Karpas-422 (cell line): Measurements from ENCODE around the gene DR1. TPM values are rescaled to one million over a fixed set of nuclear protein-coding genes. Genes with fewer than 3 reads are reported as not detected.
"Not testable (repeated sequence)": the region's sequence is repeated elsewhere in the genome, so short reads cannot be mapped to it uniquely, and the experiment has no call there.

Experiments
- DNase-seq: peaks from one replicate; pipeline ENCODE4 v3.0.0-alpha.2; 2015
- H2AFZ ChIP-seq: fragments of 200-600 bp; sonication (generic); 2 replicates; pipeline ENCODE4 v1.6.1; 2014; ENCODE audit warnings: antibody characterized with exemption, low read length, mixed read lengths
- H3K27ac ChIP-seq: fragments of 200-600 bp; sonication (generic); 2 replicates; pipeline ENCODE4 v1.5.1; 2014; ENCODE audit warnings: mild to moderate bottlenecking, low read length, moderate library complexity
- H3K27me3 ChIP-seq: fragments of 200-600 bp; sonication (generic); 2 replicates; pipeline ENCODE4 v1.6.1; 2014; ENCODE audit warnings: low read length, mixed read lengths
- H3K36me3 ChIP-seq: fragments of 200-600 bp; sonication (generic); 2 replicates; pipeline ENCODE4 v1.6.1; 2014; ENCODE audit warnings: low read length, mixed read lengths; ENCODE audit not compliant: insufficient read depth
- H3K4me1 ChIP-seq: fragments of 200-600 bp; sonication (generic); 2 replicates; pipeline ENCODE4 v1.6.1; 2014; ENCODE audit warnings: mild to moderate bottlenecking, low read length, mixed read lengths
- H3K4me2 ChIP-seq: fragments of 200-600 bp; sonication (generic); 2 replicates; pipeline ENCODE4 v1.6.1; 2014; ENCODE audit warnings: low read length, low read depth, mild to moderate bottlenecking; ENCODE audit not compliant: poor library complexity, severe bottlenecking
- H3K4me3 ChIP-seq: fragments of 200-600 bp; sonication (generic); 2 replicates; pipeline ENCODE4 v1.5.1; 2014; ENCODE audit warnings: mild to moderate bottlenecking, antibody characterized with exemption, low read length, mixed read lengths
- H3K79me2 ChIP-seq: fragments of 200-600 bp; sonication (generic); 2 replicates; pipeline ENCODE4 v1.6.1; 2014; ENCODE audit warnings: mild to moderate bottlenecking, low read length, mixed read lengths
- H3K9ac ChIP-seq: fragments of 200-600 bp; sonication (generic); 2 replicates; pipeline ENCODE4 v1.6.0; 2014; ENCODE audit warnings: low read length
- H3K9me2 ChIP-seq: fragments of 200-600 bp; sonication (generic), shearing (Covaris generic); replicated peaks from 2 replicates; pipeline ENCODE4 v1.6.0; 2014; ENCODE audit warnings: mild to moderate bottlenecking, low read length, moderate library complexity; ENCODE audit not compliant: insufficient read depth
- H3K9me3 ChIP-seq: fragments of 300-700, 200-600 bp; sonication (generic); 2 replicates; pipeline ENCODE4 v1.6.1; 2014; ENCODE audit warnings: low read length, mixed read lengths
- H4K20me1 ChIP-seq: fragments of 200-600 bp; sonication (generic); 2 replicates; pipeline ENCODE4 v1.6.1; 2014; ENCODE audit warnings: mild to moderate bottlenecking, antibody characterized with exemption, low read length, low read depth; ENCODE audit not compliant: insufficient read depth
- total RNA-seq: library from RNA; depleted of rRNA; stranded (reverse); fragments of >200 nt; shearing (Covaris generic); gene quantifications from 2 replicates; pipeline ENCODE4 v1.2.3, GENCODE V29; 2014; ENCODE audit warnings: low replicate concordance

Gene DR1
- total RNA-seq, 1 experiment from 2014 or later, result 26.9 TPM

- Histone ChIP-seq H3K4me1 (peaks cover 46% of the 10 kb centered on the region), H2AFZ (no peak overlapping the region), H3K27me3 (no peaks in the 10 kb centered on the region), H3K36me3 (peaks cover 11% of the 10 kb centered on the region; the same call in 1 of the 2 replicates), H3K27ac (no peak overlapping the region), H4K20me1 (peaks cover 22% of the 10 kb centered on the region; the same call in 1 of the 2 replicates), H3K9ac (peak overlapping the region; percentile 94), H3K4me2 (peak overlapping the region; percentile 83), H3K9me2 (no peaks in the 10 kb centered on the region), H3K9me3 (no peaks in the 10 kb centered on the region), H3K79me2 (peaks cover 98% of the 10 kb centered on the region), H3K4me3 (peak overlapping the region; percentile 94)
- DNase-seq, result no peak
Measured at GRCh38 chr1:93347334-93347899, 1.7 kb downstream of the DR1 start.

DNA sequence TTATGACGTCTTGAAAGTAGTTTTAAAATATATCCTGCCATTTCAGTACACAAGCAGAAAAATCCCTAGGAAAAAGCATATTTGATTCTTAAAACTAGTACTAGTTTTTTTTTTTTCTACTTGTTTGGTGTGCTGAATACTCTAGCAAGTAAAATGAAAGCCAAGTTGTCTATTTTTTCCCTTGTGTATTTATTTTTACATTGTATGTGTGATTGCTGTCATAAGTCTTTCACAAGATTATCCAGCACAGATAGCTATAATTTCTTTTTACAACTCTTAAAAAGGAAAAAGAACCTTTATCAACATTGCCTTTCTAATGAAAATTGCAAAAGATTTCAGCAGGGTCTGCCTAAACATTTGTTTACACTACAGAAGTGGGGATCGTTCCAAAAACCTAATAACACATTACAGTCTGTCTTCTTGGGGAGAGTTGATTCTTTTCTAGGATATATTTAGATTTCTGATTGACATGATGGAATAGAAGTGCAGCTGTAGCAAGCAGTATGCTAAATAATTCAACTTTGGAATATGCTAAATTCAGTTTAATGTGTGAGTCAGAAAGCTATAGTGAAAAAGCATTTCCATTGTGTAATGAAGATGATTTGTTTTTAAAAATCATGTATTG lies 2.5 kb downstream of the DR1 start:
- H3K9me3 ChIP-seq, result no peaks in the 10 kb centered on the region
- H2AFZ ChIP-seq, result no peak overlapping the region
- H3K36me3 ChIP-seq, result peaks cover 11% of the 10 kb centered on the region; the same call in 1 of the 2 replicates
- H3K9me2 ChIP-seq, result no peaks in the 10 kb centered on the region
- no peak for DNase-seq
- peaks cover 41% of the 10 kb centered on the region for H3K4me1 ChIP-seq
- peak overlapping the region; percentile 94 for H3K4me3 ChIP-seq
- H3K4me2 ChIP-seq, result peak overlapping the region; percentile 83
- H3K27me3 ChIP-seq, result no peaks in the 10 kb centered on the region
- H4K20me1 ChIP-seq, result peaks cover 22% of the 10 kb centered on the region; the same call in 1 of the 2 replicates
- H3K27ac ChIP-seq, result no peak overlapping the region
- H3K79me2 ChIP-seq, result peaks cover 98% of the 10 kb centered on the region
- H3K9ac ChIP-seq, result peak overlapping the region; percentile 94

DNA sequence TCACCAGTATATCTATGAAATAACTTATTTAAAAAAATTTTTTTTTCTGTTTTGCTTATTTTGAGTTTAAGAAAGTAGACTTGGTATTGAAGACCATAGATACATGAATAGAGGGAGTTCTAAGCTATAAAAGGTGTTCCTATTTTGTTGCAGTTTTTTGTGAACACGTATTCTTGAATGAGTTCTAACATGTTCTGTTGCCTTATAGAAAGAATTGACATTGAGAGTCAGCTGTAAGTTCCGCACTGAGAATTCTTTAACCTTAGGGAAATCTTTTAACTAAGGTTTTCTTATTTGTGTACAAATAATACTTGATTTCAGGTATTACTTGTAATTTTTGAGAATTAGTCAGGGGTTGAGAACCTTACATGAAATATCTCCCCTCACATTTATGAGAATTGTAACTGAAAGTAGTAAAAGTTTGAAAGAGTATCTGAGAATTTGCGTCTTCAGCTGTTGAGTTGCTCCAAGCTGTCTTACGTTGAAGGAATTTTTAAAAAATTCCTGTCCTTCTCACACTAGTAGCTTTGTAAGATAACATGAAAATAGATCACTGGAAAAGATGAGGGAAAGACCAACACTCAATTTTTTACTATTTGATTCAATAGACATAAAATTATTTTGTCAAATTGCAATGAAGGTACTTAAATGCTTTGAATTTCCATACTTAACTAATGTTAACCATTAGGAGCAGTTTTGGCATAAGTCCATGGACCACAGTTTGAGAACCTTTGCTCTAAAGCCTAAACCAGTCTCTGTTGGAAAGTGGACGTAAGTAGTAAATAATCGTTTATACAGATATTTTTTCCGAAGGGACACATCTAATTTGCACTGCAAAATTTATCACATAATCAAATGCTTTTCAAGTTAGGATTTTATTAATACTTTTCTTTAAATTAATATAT lies 3.8 kb downstream of the DR1 start:
- DNase-seq, result no peak
- H3K4me2 ChIP-seq, result peak overlapping the region; percentile 83
- peak overlapping the region; percentile 94; the same call in 1 of the 2 replicates for H3K9ac ChIP-seq
- no peaks in the 10 kb centered on the region for H3K27me3 ChIP-seq
- peak overlapping the region; percentile 94 for H3K4me3 ChIP-seq
- H4K20me1 ChIP-seq, result peaks cover 22% of the 10 kb centered on the region; the same call in 1 of the 2 replicates
- H3K36me3 ChIP-seq, result peaks cover 16% of the 10 kb centered on the region; the same call in 1 of the 2 replicates
- peaks cover 29% of the 10 kb centered on the region for H3K4me1 ChIP-seq
- H2AFZ ChIP-seq, result no peak overlapping the region
- H3K9me3 ChIP-seq, result no peaks in the 10 kb centered on the region
- H3K9me2 ChIP-seq, result no peaks in the 10 kb centered on the region
- peaks cover 98% of the 10 kb centered on the region for H3K79me2 ChIP-seq
- no peak overlapping the region for H3K27ac ChIP-seq

- Histone ChIP-seq H4K20me1 (peaks cover 22% of the 10 kb centered on the region; the same call in 1 of the 2 replicates), H3K27me3 (no peaks in the 10 kb centered on the region), H3K4me2 (peak overlapping the region; percentile 83), H2AFZ (no peak overlapping the region), H3K9me2 (no peaks in the 10 kb centered on the region), H3K9me3 (no peaks in the 10 kb centered on the region), H3K4me1 (peaks cover 28% of the 10 kb centered on the region), H3K9ac (no peak overlapping the region), H3K79me2 (peaks cover 100% of the 10 kb centered on the region), H3K4me3 (no peak overlapping the region), H3K36me3 (peaks cover 21% of the 10 kb centered on the region), H3K27ac (no peak overlapping the region)
- no peak for DNase-seq
Measured at GRCh38 chr1:93350322-93350721, 4.6 kb downstream of the DR1 start.

- Histone ChIP-seq H3K4me3 (no peak overlapping the region), H3K36me3 (peaks cover 25% of the 10 kb centered on the region), H3K27ac (no peak overlapping the region), H3K4me1 (peaks cover 28% of the 10 kb centered on the region), H4K20me1 (peaks cover 22% of the 10 kb centered on the region; the same call in 1 of the 2 replicates), H3K9ac (no peak overlapping the region), H3K79me2 (peaks cover 100% of the 10 kb centered on the region), H2AFZ (no peak overlapping the region), H3K9me2 (no peaks in the 10 kb centered on the region), H3K9me3 (no peaks in the 10 kb centered on the region), H3K27me3 (no peaks in the 10 kb centered on the region), H3K4me2 (peak overlapping the region; percentile 83)
- no peak for DNase-seq
Measured at GRCh38 chr1:93350875-93351274, 5.2 kb downstream of the DR1 start.

- not testable (repeated sequence) for DNase-seq, H3K9me3 ChIP-seq, H3K27ac ChIP-seq, H3K4me3 ChIP-seq, H3K27me3 ChIP-seq, H3K9me2 ChIP-seq, H3K9ac ChIP-seq, H2AFZ ChIP-seq, H3K4me2 ChIP-seq
- H3K79me2 ChIP-seq, result peaks cover 100% of the 10 kb centered on the region
- H3K36me3 ChIP-seq, result peaks cover 25% of the 10 kb centered on the region
- H3K4me1 ChIP-seq, result peaks cover 28% of the 10 kb centered on the region
- H4K20me1 ChIP-seq, result peaks cover 22% of the 10 kb centered on the region; the same call in 1 of the 2 replicates
Measured at GRCh38 chr1:93351346-93351745, 5.6 kb downstream of the DR1 start.

GRCh38 chr1:93352376-93352775 lies 6.7 kb downstream of the DR1 start:
- H3K4me1 ChIP-seq, result peaks cover 28% of the 10 kb centered on the region
- no peak overlapping the region for H3K4me3 ChIP-seq

DNA sequence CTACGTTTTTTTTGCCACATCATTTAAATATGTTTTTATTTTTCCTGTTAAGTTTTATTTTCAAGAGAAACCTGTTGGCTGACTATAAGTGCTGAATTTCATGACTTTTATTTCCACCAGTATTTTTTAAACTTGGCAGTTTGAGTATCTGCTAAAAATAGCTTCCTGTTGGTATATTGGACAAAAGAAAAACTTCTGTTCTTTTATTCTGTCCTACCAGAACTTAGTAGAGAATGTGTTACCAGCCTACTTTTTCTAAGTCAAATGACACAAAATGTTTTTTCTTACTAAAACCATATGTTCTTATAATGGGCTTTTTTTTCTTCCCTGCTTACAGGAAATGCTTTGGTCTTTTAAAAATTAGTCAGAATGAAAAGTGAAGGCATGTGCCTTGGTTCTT lies 7.6 kb downstream of the DR1 start:
- Histone ChIP-seq H3K4me1 (peaks cover 25% of the 10 kb centered on the region), H2AFZ (no peak overlapping the region), H3K4me3 (no peak overlapping the region), H3K79me2 (peaks cover 96% of the 10 kb centered on the region), H4K20me1 (peaks cover 7% of the 10 kb centered on the region; the same call in 1 of the 2 replicates), H3K27me3 (no peaks in the 10 kb centered on the region), H3K27ac (no peak overlapping the region), H3K9me3 (no peaks in the 10 kb centered on the region), H3K9me2 (no peaks in the 10 kb centered on the region), H3K36me3 (peaks cover 21% of the 10 kb centered on the region), H3K9ac (no peak overlapping the region), H3K4me2 (no peak overlapping the region)
- no peak for DNase-seq

More at GRCh38 chr1:93352376-93352775, 6.7 kb downstream of the DR1 start:
- Histone ChIP-seq H3K9ac (no peak overlapping the region), H3K36me3 (peaks cover 25% of the 10 kb centered on the region), H3K4me2 (no peak overlapping the region), H4K20me1 (peaks cover 15% of the 10 kb centered on the region; the same call in 1 of the 2 replicates), H3K9me2 (no peaks in the 10 kb centered on the region), H3K27ac (no peak overlapping the region), H2AFZ (no peak overlapping the region), H3K27me3 (no peaks in the 10 kb centered on the region), H3K9me3 (no peaks in the 10 kb centered on the region), H3K79me2 (peaks cover 97% of the 10 kb centered on the region)
- DNase-seq, result no peak
